ENCODE measurements around the gene SMIM10L1. TPM values are rescaled to one million over a fixed set of nuclear protein-coding genes. Genes with fewer than 3 reads are reported as not detected.

Gene SMIM10L1
- 14.3 TPM for polyA plus RNA-seq (2013, experiment 1 of 2)
- polyA plus RNA-seq (2013, experiment 2 of 2): 14.6 TPM

DNA sequence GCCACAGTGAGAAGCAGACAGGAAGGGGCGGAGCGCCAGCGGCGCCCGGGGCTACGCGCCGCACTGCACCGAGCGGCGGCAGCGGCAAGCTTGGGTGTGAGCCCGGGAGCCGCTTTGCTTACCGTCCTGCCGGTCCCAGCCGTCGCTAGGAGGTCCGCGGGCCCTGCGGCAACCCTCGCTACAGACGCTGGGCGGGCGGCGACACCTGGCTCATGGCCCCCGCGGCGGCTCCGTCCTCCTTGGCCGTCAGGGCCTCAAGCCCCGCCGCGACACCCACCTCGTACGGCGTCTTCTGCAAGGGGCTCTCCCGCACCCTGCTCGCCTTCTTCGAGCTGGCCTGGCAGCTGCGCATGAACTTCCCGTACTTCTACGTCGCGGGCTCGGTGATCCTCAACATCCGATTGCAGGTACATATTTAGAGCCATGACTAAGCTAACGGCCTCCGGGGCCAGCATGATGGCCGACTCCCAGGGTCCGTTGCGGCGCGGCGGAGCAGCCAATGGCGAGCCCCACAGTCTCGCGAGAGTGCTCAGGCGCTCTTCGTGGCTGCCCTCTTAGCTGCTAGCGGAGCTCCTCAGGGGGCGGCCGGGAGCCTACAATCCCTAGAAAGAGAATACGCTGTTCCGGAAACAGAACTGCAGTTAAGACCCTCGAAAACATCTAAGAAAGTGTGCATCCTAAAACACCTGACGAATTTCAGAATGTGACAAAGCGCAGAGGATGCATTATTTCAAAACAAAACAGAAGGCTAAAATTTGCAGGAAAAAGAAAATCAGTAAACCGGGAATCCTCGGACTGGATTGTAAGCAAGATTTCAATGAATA, at the start of gene SMIM10L1:
Gene SMIM10L1, plus strand, starts transcription at position 50 of the 824 bp plus-strand sequence. Its CDS starts 163 bp downstream, at position 213.
- Histone ChIP-seq H4K91ac (ENCODE audit: low read depth, low read length, poor library complexity) (peak within 1 kb of the TSS; percentile 99), H3K23ac (ENCODE audit: low read depth, low read length, poor library complexity) (peak within 1 kb of the TSS; percentile 96), H3K27ac (replicated peaks; ENCODE audit: low read length) (peak within 1 kb of the TSS; percentile 97), H3K4me3 (ENCODE audit: low read length in 2 of 2) (peak within 1 kb of the TSS; percentile 88 to 96), H3K14ac (ENCODE audit: low read length) (peak within 1 kb of the TSS; percentile 97), H3K79me1 (ENCODE audit: low read depth, low read length) (no peaks in the 10 kb centered on the region), H2BK15ac (ENCODE audit: low read length) (peak within 1 kb of the TSS; percentile 88), H2BK12ac (ENCODE audit: low read length) (no peak within 1 kb of the TSS), H2AFZ (ENCODE audit: low read length) (peak within 1 kb of the TSS; percentile 89), H2BK5ac (ENCODE audit: low read length) (peak within 1 kb of the TSS; percentile 99), H3K4me2 (ENCODE audit: insufficient read depth, low read length, poor library complexity, severe bottlenecking) (peak within 1 kb of the TSS; percentile 55), H3K4ac (ENCODE audit: low read length) (no peak within 1 kb of the TSS), H3K18ac (ENCODE audit: low read length) (peak within 1 kb of the TSS; percentile 98), H2AK5ac (ENCODE audit: low read depth, low read length) (no peak within 1 kb of the TSS), H3K4me1 (ENCODE audit: control insufficient read depth in 2 of 2, insufficient read depth in 1 of 2, low read depth in 1 of 2, low read length in 2 of 2) (peaks cover 5 to 10% of the 10 kb centered on the region in 2 donors), H3K9ac (ENCODE audit: low read depth, low read length, poor library complexity) (peak within 1 kb of the TSS; percentile 99), H2BK120ac (ENCODE audit: low read depth, low read length) (peak within 1 kb of the TSS; percentile 88), H3K9me3 (replicated peaks in 1 of 2; ENCODE audit: control insufficient read depth in 2 of 2, insufficient read depth in 1 of 2, low read depth in 1 of 2, low read length in 2 of 2) (peaks cover 0 to 3% of the 10 kb centered on the region in 2 donors), H3K27me3 (ENCODE audit: control insufficient read depth in 3 of 3, insufficient read depth in 3 of 3, low read depth in 1 of 3, low read length in 3 of 3) (no peaks in the 10 kb centered on the region), H4K8ac (ENCODE audit: low read depth, low read length) (peak within 1 kb of the TSS; percentile 99), H3K36me3 (replicated peaks in 1 of 2; ENCODE audit: control insufficient read depth in 2 of 2, insufficient read depth in 2 of 2, low read length in 2 of 2) (peaks cover 2 to 52% of the 10 kb centered on the region in 2 donors)
- DNase-seq (ENCODE audit: low spot score): peak; percentile 88
- no CpG with 5 or more reads among the region's 70 CpGs for whole genome bisulfite sequencing, 2 donors (ENCODE audit: extremely low coverage in 2 of 2, insufficient read length in 2 of 2, insufficient replicate concordance in 1 of 2)

DNA sequence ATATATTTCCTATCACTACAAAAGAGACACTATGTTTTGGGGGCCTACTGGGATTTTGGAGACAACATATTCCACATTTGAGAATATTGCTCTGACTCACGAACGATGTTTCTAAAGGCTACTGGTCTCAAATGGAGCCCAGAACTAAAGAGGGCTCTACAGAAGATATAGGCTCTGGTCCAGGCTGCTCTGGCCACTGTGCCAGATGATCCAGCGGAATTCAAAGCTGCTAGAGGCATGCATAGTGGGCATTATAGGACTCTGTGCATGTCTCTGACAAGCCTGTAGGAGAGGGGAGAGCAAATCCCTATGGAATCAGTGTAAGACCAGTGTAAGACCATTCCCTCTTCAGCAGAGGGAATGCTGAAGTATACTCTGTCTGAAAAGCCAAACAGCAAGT, 40.6 kb upstream of the SMIM10L1 start:
- Histone ChIP-seq H3K27ac (replicated peaks; ENCODE audit: low read length) (no peak overlapping the region), H4K8ac (ENCODE audit: low read depth, low read length) (no peak overlapping the region), H3K9ac (ENCODE audit: low read depth, low read length, poor library complexity) (no peak overlapping the region), H2BK12ac (ENCODE audit: low read length) (no peak overlapping the region), H3K14ac (ENCODE audit: low read length) (no peak overlapping the region), H2AK5ac (ENCODE audit: low read depth, low read length) (no peak overlapping the region), H3K79me1 (ENCODE audit: low read depth, low read length) (peaks cover 9% of the 10 kb centered on the region), H4K91ac (ENCODE audit: low read depth, low read length, poor library complexity) (no peak overlapping the region), H3K36me3 (replicated peaks in 1 of 2; ENCODE audit: control insufficient read depth in 2 of 2, insufficient read depth in 2 of 2, low read length in 2 of 2) (peaks cover 0 to 31% of the 10 kb centered on the region in 2 donors), H3K23ac (ENCODE audit: low read depth, low read length, poor library complexity) (no peak overlapping the region), H2BK5ac (ENCODE audit: low read length) (no peak overlapping the region), H3K27me3 (ENCODE audit: control insufficient read depth in 3 of 3, insufficient read depth in 3 of 3, low read depth in 1 of 3, low read length in 3 of 3) (no peaks in the 10 kb centered on the region), H2BK120ac (ENCODE audit: low read depth, low read length) (no peak overlapping the region), H3K4me3 (ENCODE audit: low read length in 2 of 2) (no peak overlapping the region), H3K18ac (ENCODE audit: low read length) (no peak overlapping the region), H3K9me3 (replicated peaks in 1 of 2; ENCODE audit: control insufficient read depth in 2 of 2, insufficient read depth in 1 of 2, low read depth in 1 of 2, low read length in 2 of 2) (peaks cover 0 to 11% of the 10 kb centered on the region in 2 donors), H3K4me2 (ENCODE audit: insufficient read depth, low read length, poor library complexity, severe bottlenecking) (no peak overlapping the region), H3K4me1 (ENCODE audit: control insufficient read depth in 2 of 2, insufficient read depth in 1 of 2, low read depth in 1 of 2, low read length in 2 of 2) (no peaks in the 10 kb centered on the region), H2BK15ac (ENCODE audit: low read length) (no peak overlapping the region), H3K4ac (ENCODE audit: low read length) (no peak overlapping the region), H2AFZ (ENCODE audit: low read length) (no peak overlapping the region)
- no CpG with 5 or more reads among the region's 3 CpGs for WGBS, 2 donors (ENCODE audit: extremely low coverage in 2 of 2, insufficient read length in 2 of 2, insufficient replicate concordance in 1 of 2)
- DNase-seq (ENCODE audit: low spot score): no peak

- Histone ChIP-seq H3K79me1 (ENCODE audit: low read depth, low read length) (peaks cover 9% of the 10 kb centered on the region), H3K18ac (ENCODE audit: low read length) (no peak overlapping the region), H3K4ac (ENCODE audit: low read length) (no peak overlapping the region), H3K4me3 (ENCODE audit: low read length in 2 of 2) (no peak overlapping the region), H2BK5ac (ENCODE audit: low read length) (no peak overlapping the region), H3K4me1 (ENCODE audit: control insufficient read depth in 2 of 2, insufficient read depth in 1 of 2, low read depth in 1 of 2, low read length in 2 of 2) (no peaks in the 10 kb centered on the region), H3K27ac (replicated peaks; ENCODE audit: low read length) (no peak overlapping the region), H2AFZ (ENCODE audit: low read length) (no peak overlapping the region), H2BK12ac (ENCODE audit: low read length) (no peak overlapping the region), H4K8ac (ENCODE audit: low read depth, low read length) (no peak overlapping the region), H3K27me3 (ENCODE audit: control insufficient read depth in 3 of 3, insufficient read depth in 3 of 3, low read depth in 1 of 3, low read length in 3 of 3) (no peaks in the 10 kb centered on the region), H3K9ac (ENCODE audit: low read depth, low read length, poor library complexity) (no peak overlapping the region), H2AK5ac (ENCODE audit: low read depth, low read length) (no peak overlapping the region), H4K91ac (ENCODE audit: low read depth, low read length, poor library complexity) (no peak overlapping the region), H3K9me3 (replicated peaks in 1 of 2; ENCODE audit: control insufficient read depth in 2 of 2, insufficient read depth in 1 of 2, low read depth in 1 of 2, low read length in 2 of 2) (peaks cover 0 to 11% of the 10 kb centered on the region in 2 donors), H3K36me3 (replicated peaks in 1 of 2; ENCODE audit: control insufficient read depth in 2 of 2, insufficient read depth in 2 of 2, low read length in 2 of 2) (peaks cover 0 to 31% of the 10 kb centered on the region in 2 donors), H3K23ac (ENCODE audit: low read depth, low read length, poor library complexity) (no peak overlapping the region), H3K14ac (ENCODE audit: low read length) (no peak overlapping the region), H2BK15ac (ENCODE audit: low read length) (no peak overlapping the region), H2BK120ac (ENCODE audit: low read depth, low read length) (no peak overlapping the region), H3K4me2 (ENCODE audit: insufficient read depth, low read length, poor library complexity, severe bottlenecking) (no peak overlapping the region)
- no peak for DNase-seq (ENCODE audit: low spot score)
- WGBS, 2 donors (ENCODE audit: extremely low coverage in 2 of 2, insufficient read length in 2 of 2, insufficient replicate concordance in 1 of 2): no CpG with 5 or more reads among the region's 2 CpGs
These were observed 40.0 kb upstream of the SMIM10L1 start for GRCh38 chr12:11130999-11131398.

DNA sequence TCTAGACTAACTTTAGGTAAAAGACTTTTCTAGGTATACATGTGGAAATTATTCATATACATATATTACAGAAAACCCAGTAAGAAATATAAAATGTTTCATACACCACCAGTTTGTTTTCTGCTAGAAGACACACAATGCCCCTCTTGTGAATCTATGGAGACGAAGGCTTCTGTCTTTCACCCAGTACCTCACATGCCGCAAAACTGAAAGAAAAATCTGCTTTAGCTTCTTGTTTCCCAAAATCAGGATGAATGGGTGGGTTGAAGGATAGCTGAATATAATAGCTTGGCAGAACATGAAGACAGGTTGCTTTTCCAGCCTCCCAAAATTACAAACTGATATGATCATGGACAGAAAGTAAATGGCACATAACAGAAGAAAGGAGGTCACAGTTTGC, 37.8 kb upstream of the SMIM10L1 start:
- H2BK120ac ChIP-seq (ENCODE audit: low read depth, low read length): no peak overlapping the region
- H3K9ac ChIP-seq (ENCODE audit: low read depth, low read length, poor library complexity): no peak overlapping the region
- no peak overlapping the region for H2BK12ac ChIP-seq (ENCODE audit: low read length)
- no peak overlapping the region for H2AK5ac ChIP-seq (ENCODE audit: low read depth, low read length)
- H3K27me3 ChIP-seq (ENCODE audit: control insufficient read depth in 3 of 3, insufficient read depth in 3 of 3, low read depth in 1 of 3, low read length in 3 of 3): no peaks in the 10 kb centered on the region
- peaks cover 9% of the 10 kb centered on the region for H3K79me1 ChIP-seq (ENCODE audit: low read depth, low read length)
- H3K4me2 ChIP-seq (ENCODE audit: insufficient read depth, low read length, poor library complexity, severe bottlenecking): no peak overlapping the region
- H3K27ac ChIP-seq (replicated peaks; ENCODE audit: low read length): no peak overlapping the region
- no peak for DNase-seq (ENCODE audit: low spot score)
- no peak overlapping the region for H3K18ac ChIP-seq (ENCODE audit: low read length)
- H4K91ac ChIP-seq (ENCODE audit: low read depth, low read length, poor library complexity): no peak overlapping the region
- H3K36me3 ChIP-seq (replicated peaks in 1 of 2; ENCODE audit: control insufficient read depth in 2 of 2, insufficient read depth in 2 of 2, low read length in 2 of 2): peaks cover 0 to 20% of the 10 kb centered on the region in 2 donors
- H2BK15ac ChIP-seq (ENCODE audit: low read length): no peak overlapping the region
- no peak overlapping the region for H2AFZ ChIP-seq (ENCODE audit: low read length)
- H2BK5ac ChIP-seq (ENCODE audit: low read length): no peak overlapping the region
- no peaks in the 10 kb centered on the region for H3K4me1 ChIP-seq (ENCODE audit: control insufficient read depth in 2 of 2, insufficient read depth in 1 of 2, low read depth in 1 of 2, low read length in 2 of 2)
- H3K14ac ChIP-seq (ENCODE audit: low read length): no peak overlapping the region
- H3K4me3 ChIP-seq (ENCODE audit: low read length in 2 of 2): no peak overlapping the region
- WGBS, 2 donors (ENCODE audit: extremely low coverage in 2 of 2, insufficient read length in 2 of 2, insufficient replicate concordance in 1 of 2): no CpG with 5 or more reads among the region's 2 CpGs
- no peak overlapping the region for H3K4ac ChIP-seq (ENCODE audit: low read length)
- peaks cover 0 to 8% of the 10 kb centered on the region in 2 donors for H3K9me3 ChIP-seq (replicated peaks in 1 of 2; ENCODE audit: control insufficient read depth in 2 of 2, insufficient read depth in 1 of 2, low read depth in 1 of 2, low read length in 2 of 2)
- H3K23ac ChIP-seq (ENCODE audit: low read depth, low read length, poor library complexity): no peak overlapping the region
- no peak overlapping the region for H4K8ac ChIP-seq (ENCODE audit: low read depth, low read length)
